GM18951 (cell line): ENCODE measurements around the gene IFITM5.
"Not testable (repeated sequence)": the region's sequence is repeated elsewhere in the genome, so short reads cannot be mapped to it uniquely, and the experiment has no call there.

ENCODE experiments used
- POLR2A ChIP-seq: IDR thresholded peaks from 4 replicates; pipeline ENCODE4 v1.6.1; 2011; ENCODE audit warnings: mild to moderate bottlenecking; ENCODE audit not compliant: insufficient read length, insufficient read depth; ENCODE audit errors: extremely low read depth
- in situ Hi-C: fragments of 300-500 bp; cut with MboI; formaldehyde crosslinking; loops from one replicate; pipeline ENCODE4 v1.12.0; 2022; ENCODE audit warnings: low sequenced_read_pairs, mixed read lengths, inconsistent platforms; ENCODE audit not compliant: unreplicated experiment

IFITM5 gene

GRCh38 chr11:324156-324555 is 24.8 kb upstream of the IFITM5 start:
- in situ Hi-C loops: no loop called here
- no peak for TF ChIP-seq POLR2A

DNA sequence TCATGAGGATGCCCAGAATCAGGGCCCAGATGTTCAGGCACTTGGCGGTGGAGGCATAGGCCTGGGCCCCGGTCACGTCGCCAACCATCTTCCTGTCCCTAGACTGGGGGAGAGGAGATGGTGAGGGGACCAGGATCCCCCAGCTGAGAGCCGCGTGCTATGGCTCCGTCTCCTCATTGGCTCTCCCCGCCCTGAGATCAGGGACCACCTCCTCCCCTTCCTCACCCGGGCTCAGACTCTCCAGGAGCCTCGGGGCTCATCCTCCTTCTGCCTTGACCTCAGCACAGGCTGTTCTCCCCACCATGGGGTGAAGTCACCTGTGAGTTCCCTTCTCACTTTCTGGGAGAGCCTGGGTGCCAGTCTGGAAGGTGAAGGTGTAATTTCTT is 20.6 kb upstream of the IFITM5 start:
- in situ Hi-C loops: not testable (repeated sequence)

GRCh38 chr11:319121-319887 is 20.0 kb upstream of the IFITM5 start:
- in situ Hi-C loops: not testable (repeated sequence)

DNA sequence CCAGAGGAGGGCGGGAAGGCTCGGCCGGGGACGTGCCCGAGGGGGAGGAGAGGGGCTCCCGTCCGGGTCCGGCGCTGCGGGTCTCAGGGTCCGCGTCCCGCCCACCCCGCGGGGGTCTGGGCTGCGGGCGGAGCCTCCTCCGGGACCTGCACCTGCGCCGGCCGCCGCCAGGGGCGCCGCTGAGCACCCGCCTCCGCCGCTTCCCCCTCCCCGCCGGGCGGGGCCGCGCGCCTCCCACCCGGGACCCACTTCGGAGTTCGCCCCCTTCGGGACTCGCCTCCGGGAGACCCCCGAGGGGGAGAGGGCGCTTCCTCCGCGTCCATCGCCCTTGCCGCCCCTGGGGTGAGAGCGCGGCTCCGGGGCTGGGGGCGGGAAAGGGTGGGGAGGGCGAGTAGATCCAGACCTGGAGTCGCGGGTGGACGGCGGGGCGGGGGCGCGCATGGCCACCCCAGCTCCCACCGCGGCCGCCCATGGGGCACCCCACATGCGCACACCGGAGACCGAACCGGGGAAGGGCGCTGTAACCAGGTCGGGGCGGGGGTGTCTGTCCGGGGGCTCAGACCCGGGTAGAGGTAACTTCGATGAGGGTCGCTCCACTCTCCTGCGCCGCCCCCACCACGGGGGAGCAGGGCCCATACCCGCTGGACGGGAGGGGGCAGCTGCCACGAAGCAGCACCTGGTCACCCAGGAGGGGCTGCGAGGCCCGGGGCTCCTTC is 19.2 kb upstream of the IFITM5 start:
- in situ Hi-C loops: not testable (repeated sequence)

GRCh38 chr11:317668-318404 is 18.5 kb upstream of the IFITM5 start:
- in situ Hi-C loops: not testable (repeated sequence)

DNA sequence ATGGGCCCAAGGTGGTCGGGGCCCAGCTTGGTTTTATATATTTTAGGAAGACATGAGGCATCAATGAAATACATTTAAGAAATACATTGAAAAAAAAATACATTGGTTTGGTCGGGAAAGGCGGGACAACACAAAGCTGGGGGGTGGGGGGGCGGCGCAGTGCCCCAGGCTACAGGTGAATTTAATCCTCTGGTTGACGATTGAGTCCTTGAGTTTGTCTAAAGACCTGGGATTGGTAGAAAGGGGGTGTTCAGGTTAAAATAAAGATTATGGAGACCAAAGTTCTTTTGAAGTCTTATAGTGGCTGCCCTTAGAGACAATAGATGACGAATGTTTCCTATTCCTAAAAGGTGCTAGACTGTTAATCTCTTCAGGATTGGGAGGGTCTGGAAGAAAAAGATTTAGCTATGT is 17.6 kb upstream of the IFITM5 start:
- TF ChIP-seq POLR2A: no peak
- in situ Hi-C loops: no loop called here

GRCh38 chr11:316031-316701 is 16.8 kb upstream of the IFITM5 start:
- in situ Hi-C loops: no loop called here
- TF ChIP-seq POLR2A: no peak

DNA sequence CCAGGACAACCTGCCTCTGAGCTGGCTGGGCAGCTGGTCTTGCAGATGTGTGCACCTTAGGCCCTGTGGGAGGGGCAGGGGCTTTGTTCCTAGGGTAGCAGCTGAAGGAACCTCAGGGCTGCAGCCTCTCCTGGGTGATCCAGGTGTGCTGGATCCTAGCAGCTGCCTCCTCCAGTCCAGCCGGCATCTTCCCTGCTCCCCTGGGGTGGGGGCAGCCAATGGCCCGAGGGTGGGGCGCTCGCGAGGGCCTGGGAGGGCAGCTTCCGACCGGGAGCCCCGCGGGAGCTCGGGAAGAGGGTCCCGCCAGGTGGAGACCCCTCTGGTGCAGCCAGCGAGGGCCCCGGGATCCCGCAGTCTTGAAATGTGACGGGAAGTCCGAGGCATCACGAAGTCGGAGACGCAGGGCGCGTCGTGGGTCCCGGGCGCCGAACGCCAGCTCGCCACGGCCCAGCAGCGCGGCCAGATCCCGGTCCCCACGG is 16.2 kb upstream of the IFITM5 start:
- in situ Hi-C loops: no loop called here
- no peak for TF ChIP-seq POLR2A

- TF ChIP-seq POLR2A: peak; percentile 19
- in situ Hi-C loops: no loop called here
Measured at GRCh38 chr11:315051-315481, 15.7 kb upstream of the IFITM5 start.

GRCh38 chr11:314554-314875 is 15.2 kb upstream of the IFITM5 start:
- in situ Hi-C loops: not testable (repeated sequence)

DNA sequence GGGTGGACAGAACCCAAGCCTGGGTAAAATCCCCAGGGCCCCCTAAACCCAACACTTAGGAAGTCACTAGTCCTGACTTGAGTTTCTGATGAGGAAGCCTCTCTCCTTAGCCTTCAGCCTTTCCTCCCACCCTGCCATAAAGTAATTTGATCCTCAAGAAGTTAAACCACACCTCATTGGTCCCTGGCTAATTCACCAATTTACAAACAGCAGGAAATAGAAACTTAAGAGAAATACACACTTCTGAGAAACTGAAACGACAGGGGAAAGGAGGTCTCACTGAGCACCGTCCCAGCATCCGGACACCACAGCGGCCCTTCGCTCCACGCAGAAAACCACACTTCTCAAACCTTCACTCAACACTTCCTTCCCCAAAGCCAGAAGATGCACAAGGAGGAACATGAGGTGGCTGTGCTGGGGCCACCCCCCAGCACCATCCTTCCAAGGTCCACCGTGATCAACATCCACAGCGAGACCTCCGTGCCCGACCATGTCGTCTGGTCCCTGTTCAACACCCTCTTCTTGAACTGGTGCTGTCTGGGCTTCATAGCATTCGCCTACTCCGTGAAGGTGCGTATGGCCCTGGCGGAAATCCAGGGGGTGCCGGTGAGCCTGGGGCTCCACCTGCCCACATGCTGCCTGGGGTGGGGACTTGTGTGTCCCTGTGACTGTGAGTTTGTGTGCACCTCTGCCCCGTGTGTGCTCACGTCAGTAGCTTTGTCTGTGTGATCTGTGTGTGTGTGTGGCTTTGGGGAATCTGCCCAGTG is 14.6 kb upstream of the IFITM5 start, which contains the start of gene IFITM1:
TSS of gene IFITM1 (plus strand) at position 254 of the 767 bp plus-strand sequence. CDS start at position 385, 131 bp downstream.
- peak; percentile 93 for TF ChIP-seq POLR2A
- in situ Hi-C loops: no loop called here

DNA sequence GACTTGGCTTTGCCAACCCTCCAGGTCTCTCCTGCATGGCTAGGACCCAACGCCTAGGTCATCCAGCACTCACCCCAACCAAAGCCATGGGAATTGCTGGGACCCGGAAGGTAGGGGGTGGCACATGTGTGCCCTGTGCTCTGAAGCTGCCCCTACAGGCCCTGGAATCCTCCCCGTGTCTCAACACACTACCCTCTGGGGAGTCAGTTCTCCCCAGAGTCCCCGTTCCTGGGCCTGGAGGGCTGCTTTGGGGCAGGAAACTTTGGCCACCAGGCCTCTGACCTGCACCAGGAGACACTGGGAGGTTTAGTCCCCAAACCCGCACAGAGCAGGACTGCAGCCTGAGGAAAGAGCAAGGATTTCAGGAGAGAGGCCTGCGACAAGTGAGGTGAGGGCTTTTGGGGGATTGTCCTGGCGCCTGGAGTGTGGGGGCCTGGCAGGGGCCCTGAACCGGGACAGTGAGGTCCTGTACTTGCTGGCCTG is 14.0 kb upstream of the IFITM5 start:
- in situ Hi-C loops: no loop called here

More for the DNA sequence above, 14.0 kb upstream of the IFITM5 start:
- TF ChIP-seq POLR2A: no peak
